Mesendoderm (in vitro differentiated cells): ENCODE data around the gene TNP2.

Experiments
- DNase-seq: peaks from one replicate; pipeline ENCODE4 v3.0.0; 2013
- H2AK5ac ChIP-seq: 2 replicates; pipeline ENCODE4 v1.6.1; 2013; ENCODE audit warnings: low read length, inconsistent platforms
- H2BK120ac ChIP-seq: 2 replicates; pipeline ENCODE4 v1.6.1; 2013; ENCODE audit warnings: low read depth, mild to moderate bottlenecking, low read length, moderate library complexity, mixed read lengths
- H2BK15ac ChIP-seq: replicated peaks from 2 replicates; pipeline ENCODE4 v1.6.1; 2013; ENCODE audit warnings: low read depth, mild to moderate bottlenecking, moderate library complexity
- H2BK5ac ChIP-seq: 2 replicates; pipeline ENCODE4 v1.6.1; 2013; ENCODE audit warnings: low read length, inconsistent platforms
- H3K18ac ChIP-seq: 2 replicates; pipeline ENCODE4 v1.6.1; 2013; ENCODE audit warnings: mild to moderate bottlenecking, low read length, mixed read lengths
- H3K23ac ChIP-seq: one replicate; pipeline ENCODE4 v1.6.1; 2013; ENCODE audit warnings: low read length
- H3K27ac ChIP-seq: 2 replicates; pipeline ENCODE4 v1.5.1; 2013; ENCODE audit warnings: low read depth, mild to moderate bottlenecking, inconsistent platforms, low read length, moderate library complexity
- H3K27me3 ChIP-seq: 2 replicates; pipeline ENCODE4 v1.6.1; 2013; ENCODE audit warnings: low read length, control low read depth, mild to moderate bottlenecking, inconsistent platforms; ENCODE audit not compliant: insufficient read depth, poor library complexity
- H3K36me3 ChIP-seq: 2 replicates; pipeline ENCODE4 v1.6.1; 2013; ENCODE audit warnings: low read length, inconsistent platforms; ENCODE audit not compliant: control insufficient read depth, insufficient read depth
- H3K4ac ChIP-seq: one replicate; pipeline ENCODE4 v1.6.1; 2013; ENCODE audit warnings: low read depth, mild to moderate bottlenecking, low read length, moderate library complexity
- H3K4me1 ChIP-seq: 2 replicates; pipeline ENCODE4 v1.6.1; 2013; ENCODE audit warnings: low read depth, low read length, inconsistent platforms; ENCODE audit not compliant: control insufficient read depth
- H3K4me2 ChIP-seq: 2 replicates; pipeline ENCODE4 v1.6.1; 2013; ENCODE audit warnings: low read length
- H3K4me3 ChIP-seq: 2 replicates; pipeline ENCODE4 v1.5.1; 2013; ENCODE audit warnings: mild to moderate bottlenecking, low read length
- H3K56ac ChIP-seq: one replicate; pipeline ENCODE4 v1.6.1; 2013; ENCODE audit warnings: low read length
- H3K79me1 ChIP-seq: 2 replicates; pipeline ENCODE4 v1.6.1; 2013; ENCODE audit warnings: low read length, inconsistent platforms
- H3K79me2 ChIP-seq: 2 replicates; pipeline ENCODE4 v1.6.1; 2013; ENCODE audit warnings: mild to moderate bottlenecking, low read length; ENCODE audit not compliant: control insufficient read depth, insufficient read depth
- H3K9ac ChIP-seq: 2 replicates; pipeline ENCODE4 v1.6.1; 2013; ENCODE audit warnings: low read length, inconsistent platforms
- H4K5ac ChIP-seq: one replicate; pipeline ENCODE4 v1.6.1; 2013; ENCODE audit warnings: low read length
- H4K8ac ChIP-seq: one replicate; pipeline ENCODE4 v1.6.1; 2013; ENCODE audit warnings: low read depth, mild to moderate bottlenecking, control low read depth, low read length, moderate library complexity
- WGBS: extraction: QIAGEN DNeasy Blood & Tissue Kit; methylation state at CpG from one replicate; pipeline ENCODE4 v1.1.7; 2013; ENCODE audit warnings: low lambda C conversion rate, missing lambda C conversion rate; ENCODE audit not compliant: insufficient coverage; ENCODE audit errors: extremely low coverage; 5-methylcytosine and 5-hydroxymethylcytosine counted together

The TNP2 gene

GRCh38 chr16:11298143-11298900, 29.2 kb upstream of the TNP2 start:
- H4K5ac ChIP-seq: no peak overlapping the region
- no peak overlapping the region for H2BK5ac ChIP-seq
- no peak overlapping the region for H3K56ac ChIP-seq
- H3K27me3 ChIP-seq: no peaks in the 10 kb centered on the region
- DNase-seq: no peak
- H3K4me1 ChIP-seq: peaks cover 6% of the 10 kb centered on the region
- H3K4ac ChIP-seq: no peak overlapping the region
- H2BK15ac ChIP-seq: no peak overlapping the region
- no peak overlapping the region for H3K9ac ChIP-seq
- no CpG with 5 or more reads among the region's 5 CpGs for WGBS
- no peak overlapping the region for H3K23ac ChIP-seq
- H3K27ac ChIP-seq: no peak overlapping the region
- no peaks in the 10 kb centered on the region for H3K36me3 ChIP-seq
- H3K4me3 ChIP-seq: no peak overlapping the region
- H2AK5ac ChIP-seq: no peak overlapping the region
- H3K18ac ChIP-seq: no peak overlapping the region
- H4K8ac ChIP-seq: no peak overlapping the region
- H2BK120ac ChIP-seq: no peak overlapping the region
- no peaks in the 10 kb centered on the region for H3K79me1 ChIP-seq
- no peak overlapping the region for H3K4me2 ChIP-seq
- H3K79me2 ChIP-seq: no peaks in the 10 kb centered on the region

GRCh38 chr16:11297492-11298142, 28.5 kb upstream of the TNP2 start:
- no CpG with 5 or more reads among the region's 19 CpGs for WGBS
- H3K79me2 ChIP-seq: no peaks in the 10 kb centered on the region
- H2BK5ac ChIP-seq: no peak overlapping the region
- peak overlapping the region; percentile 59 for H3K23ac ChIP-seq
- peaks cover 6% of the 10 kb centered on the region for H3K4me1 ChIP-seq
- H2BK120ac ChIP-seq: no peak overlapping the region
- no peak overlapping the region for H3K18ac ChIP-seq
- no peak overlapping the region for H3K27ac ChIP-seq
- H3K9ac ChIP-seq: peak overlapping the region; percentile 11
- H2AK5ac ChIP-seq: no peak overlapping the region
- peak overlapping the region; percentile 81 for H3K56ac ChIP-seq
- H3K79me1 ChIP-seq: no peaks in the 10 kb centered on the region
- no peak overlapping the region for H3K4me3 ChIP-seq
- H3K4me2 ChIP-seq: peak overlapping the region; percentile 25
- peak; percentile 49 for DNase-seq
- no peak overlapping the region for H4K5ac ChIP-seq
- no peak overlapping the region for H3K4ac ChIP-seq
- H4K8ac ChIP-seq: no peak overlapping the region
- no peaks in the 10 kb centered on the region for H3K27me3 ChIP-seq
- H3K36me3 ChIP-seq: no peaks in the 10 kb centered on the region
- no peak overlapping the region for H2BK15ac ChIP-seq

- no peak overlapping the region for H2BK15ac ChIP-seq
- H3K56ac ChIP-seq: peak overlapping the region; percentile 81
- no peaks in the 10 kb centered on the region for H3K36me3 ChIP-seq
- H3K23ac ChIP-seq: no peak overlapping the region
- H2BK120ac ChIP-seq: peak overlapping the region; percentile 69
- no peak overlapping the region for H4K5ac ChIP-seq
- no peak overlapping the region for H4K8ac ChIP-seq
- WGBS: no CpG with 5 or more reads among the region's 10 CpGs
- H2AK5ac ChIP-seq: no peak overlapping the region
- no peaks in the 10 kb centered on the region for H3K27me3 ChIP-seq
- H3K9ac ChIP-seq: no peak overlapping the region
- H3K27ac ChIP-seq: no peak overlapping the region
- no peak for DNase-seq
- no peak overlapping the region for H2BK5ac ChIP-seq
- no peak overlapping the region for H3K4me2 ChIP-seq
- no peak overlapping the region for H3K4me3 ChIP-seq
- H3K79me2 ChIP-seq: no peaks in the 10 kb centered on the region
- H3K4ac ChIP-seq: no peak overlapping the region
- peak overlapping the region; percentile 36 for H3K18ac ChIP-seq
- no peaks in the 10 kb centered on the region for H3K79me1 ChIP-seq
- peaks cover 6% of the 10 kb centered on the region for H3K4me1 ChIP-seq
Measured at GRCh38 chr16:11296706-11297491, 27.8 kb upstream of the TNP2 start.

- H3K4me3 ChIP-seq: no peak overlapping the region
- H2AK5ac ChIP-seq: no peak overlapping the region
- no peak overlapping the region for H4K5ac ChIP-seq
- no peak overlapping the region for H3K27ac ChIP-seq
- no peaks in the 10 kb centered on the region for H3K79me1 ChIP-seq
- H3K4me1 ChIP-seq: peaks cover 6% of the 10 kb centered on the region
- no peaks in the 10 kb centered on the region for H3K36me3 ChIP-seq
- no peak overlapping the region for H3K4me2 ChIP-seq
- DNase-seq: no peak
- H3K18ac ChIP-seq: peak overlapping the region; percentile 36
- no peak overlapping the region for H2BK5ac ChIP-seq
- peak overlapping the region; percentile 66 for H3K4ac ChIP-seq
- H3K23ac ChIP-seq: no peak overlapping the region
- no peak overlapping the region for H4K8ac ChIP-seq
- H2BK15ac ChIP-seq: no peak overlapping the region
- no peak overlapping the region for H3K9ac ChIP-seq
- WGBS: no CpG with 5 or more reads among the region's 3 CpGs
- no peaks in the 10 kb centered on the region for H3K27me3 ChIP-seq
- H3K56ac ChIP-seq: peak overlapping the region; percentile 49
- H2BK120ac ChIP-seq: peak overlapping the region; percentile 35
- no peaks in the 10 kb centered on the region for H3K79me2 ChIP-seq
Measured at GRCh38 chr16:11296351-11296705, 27.2 kb upstream of the TNP2 start.

- peaks cover 10% of the 10 kb centered on the region for H3K4me1 ChIP-seq
- no peak overlapping the region for H3K56ac ChIP-seq
- H2AK5ac ChIP-seq: no peak overlapping the region
- no peak overlapping the region for H3K9ac ChIP-seq
- no CpG with 5 or more reads among the region's 4 CpGs for WGBS
- no peak overlapping the region for H3K23ac ChIP-seq
- no peak overlapping the region for H2BK5ac ChIP-seq
- no peak overlapping the region for H3K4me3 ChIP-seq
- no peak for DNase-seq
- no peak overlapping the region for H3K4ac ChIP-seq
- no peak overlapping the region for H2BK15ac ChIP-seq
- no peak overlapping the region for H2BK120ac ChIP-seq
- no peak overlapping the region for H3K4me2 ChIP-seq
- no peaks in the 10 kb centered on the region for H3K79me2 ChIP-seq
- H4K5ac ChIP-seq: no peak overlapping the region
- H3K79me1 ChIP-seq: no peaks in the 10 kb centered on the region
- no peaks in the 10 kb centered on the region for H3K27me3 ChIP-seq
- H4K8ac ChIP-seq: no peak overlapping the region
- no peak overlapping the region for H3K27ac ChIP-seq
- H3K36me3 ChIP-seq: no peaks in the 10 kb centered on the region
- no peak overlapping the region for H3K18ac ChIP-seq
Measured at GRCh38 chr16:11295672-11296071, 26.5 kb upstream of the TNP2 start.
